ENCODE data around the gene COQ6. TPM values are rescaled to one million over a fixed set of nuclear protein-coding genes. Genes with fewer than 3 reads are reported as not detected.
"Not testable (repeated sequence)": the region's sequence is repeated elsewhere in the genome, so short reads cannot be mapped to it uniquely, and the experiment has no call there.

The COQ6 gene
- total RNA-seq = 23.0 and 30.7 TPM in 2 replicates

DNA sequence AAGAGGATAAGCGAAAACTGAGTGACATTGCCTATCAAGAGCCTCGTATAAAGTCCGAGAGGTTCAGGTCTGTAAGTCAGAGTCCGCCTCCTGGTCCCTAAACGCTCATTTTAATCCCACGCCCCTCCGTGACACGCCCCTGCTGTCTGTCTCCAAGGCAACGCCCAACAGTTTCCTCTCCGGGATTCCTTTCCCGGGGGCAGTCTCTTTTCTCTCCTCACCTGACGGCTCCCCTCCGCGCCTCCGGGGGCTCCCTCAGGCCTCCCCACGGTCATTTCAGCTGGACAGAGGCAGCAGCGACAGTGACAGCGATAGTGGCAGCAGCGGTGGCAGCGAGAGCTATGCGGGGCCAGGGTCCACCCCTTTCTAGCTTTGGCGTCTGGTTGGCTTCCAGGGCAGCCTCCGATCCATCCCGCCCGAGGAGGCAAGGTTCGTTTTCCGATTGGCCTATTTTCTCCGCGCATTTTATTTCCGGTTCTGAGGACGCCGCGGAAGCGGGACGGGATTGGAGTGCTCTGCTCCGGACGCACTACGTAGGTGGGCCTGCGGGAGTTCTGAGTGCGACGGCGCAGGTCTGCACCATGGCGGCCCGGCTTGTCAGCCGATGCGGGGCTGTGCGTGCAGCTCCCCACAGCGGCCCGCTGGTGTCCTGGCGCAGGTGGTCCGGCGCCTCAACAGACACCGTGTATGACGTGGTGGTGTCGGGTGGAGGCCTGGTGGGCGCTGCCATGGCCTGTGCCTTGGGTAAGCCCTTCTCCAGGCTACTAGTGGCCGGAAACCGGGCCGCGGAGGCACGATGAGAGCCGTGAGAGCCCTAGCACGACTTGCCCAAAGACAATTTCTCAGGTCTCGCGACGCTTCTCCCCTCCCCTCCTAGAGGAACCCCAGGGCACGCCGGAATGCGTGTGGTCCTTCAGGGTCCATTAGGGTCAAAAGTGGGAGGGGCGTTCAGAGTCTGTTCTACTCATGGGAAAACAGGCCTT is at the start of gene COQ6, which contains the start of gene FAM161B:
TSS of gene COQ6 (plus strand) at position 551 of the 983 bp plus-strand sequence. CDS start at position 582, 31 bp downstream.
TSS of gene FAM161B (minus strand) at position 343 of the 983 bp plus-strand sequence. CDS start at position 275, 68 bp downstream.
- Mint-ChIP-seq H3K27me3 (no peaks in the 10 kb centered on the region), H3K4me1 (peaks cover 17% of the 10 kb centered on the region), H3K36me3 (ENCODE audit: low read depth) (peaks cover 25% of the 10 kb centered on the region), H3K27ac (peak within 1 kb of the TSS; percentile 91), H3K9me3 (no peaks in the 10 kb centered on the region), H3K4me3 (peak within 1 kb of the TSS; percentile 99)
- POLR2A ChIA-PET = interaction anchor here (0.5 to 1.2 kb wide), 7 partner anchors 9 to 358 kb away, joined by 3 to 13 read pairs (median 4); partner anchors contain the start of genes ACOT4, PTGR2 and ZNF410
- CTCF ChIA-PET = no interaction called here
- intact Hi-C loops (cut with micrococcal nuclease) = loop anchor here (1.0 to 5.0 kb wide), 5 partner anchors 64 to 223 kb away; partner anchors contain the start of genes ALDH6A1, BBOF1, ENTPD5 and LIN52
- DNase-seq (peak; percentile 84), ATAC-seq (ENCODE audit: low read depth) (peak; percentile 92)
- TF ChIP-seq, protein P1, sequence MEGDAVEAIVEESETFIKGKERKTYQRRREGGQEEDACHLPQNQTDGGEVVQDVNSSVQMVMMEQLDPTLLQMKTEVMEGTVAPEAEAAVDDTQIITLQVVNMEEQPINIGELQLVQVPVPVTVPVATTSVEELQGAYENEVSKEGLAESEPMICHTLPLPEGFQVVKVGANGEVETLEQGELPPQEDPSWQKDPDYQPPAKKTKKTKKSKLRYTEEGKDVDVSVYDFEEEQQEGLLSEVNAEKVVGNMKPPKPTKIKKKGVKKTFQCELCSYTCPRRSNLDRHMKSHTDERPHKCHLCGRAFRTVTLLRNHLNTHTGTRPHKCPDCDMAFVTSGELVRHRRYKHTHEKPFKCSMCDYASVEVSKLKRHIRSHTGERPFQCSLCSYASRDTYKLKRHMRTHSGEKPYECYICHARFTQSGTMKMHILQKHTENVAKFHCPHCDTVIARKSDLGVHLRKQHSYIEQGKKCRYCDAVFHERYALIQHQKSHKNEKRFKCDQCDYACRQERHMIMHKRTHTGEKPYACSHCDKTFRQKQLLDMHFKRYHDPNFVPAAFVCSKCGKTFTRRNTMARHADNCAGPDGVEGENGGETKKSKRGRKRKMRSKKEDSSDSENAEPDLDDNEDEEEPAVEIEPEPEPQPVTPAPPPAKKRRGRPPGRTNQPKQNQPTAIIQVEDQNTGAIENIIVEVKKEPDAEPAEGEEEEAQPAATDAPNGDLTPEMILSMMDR (IDR thresholded peaks at IDR 0.05) = no peak

DNA sequence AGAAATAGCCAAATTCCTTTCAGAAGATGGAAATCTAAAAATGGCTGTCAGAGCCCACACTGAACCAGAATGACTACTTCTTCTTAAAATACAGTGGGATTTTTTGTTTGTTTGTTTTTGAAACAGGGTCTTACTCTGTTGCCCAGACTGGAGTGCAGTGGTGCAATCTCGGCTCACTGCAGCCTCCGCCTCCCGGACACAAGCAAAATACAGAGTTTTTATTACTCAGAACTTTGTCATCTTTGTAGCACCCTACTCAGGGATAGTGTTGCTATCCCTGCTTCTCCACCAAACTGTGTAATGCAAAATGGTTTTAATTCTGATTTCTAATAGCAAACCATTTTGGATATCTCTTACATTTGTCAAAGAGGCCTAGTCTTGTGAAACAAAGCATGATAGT is 47.1 kb upstream of the COQ6 start:
- ATAC-seq (ENCODE audit: low read depth) (no peak), DNase-seq (no peak)
- CTCF ChIA-PET = no interaction called here
- Mint-ChIP-seq H3K27ac (no peak overlapping the region), H3K27me3 (no peaks in the 10 kb centered on the region), H3K4me3 (no peak overlapping the region), H3K36me3 (ENCODE audit: low read depth) (peaks cover 76% of the 10 kb centered on the region), H3K9me3 (no peaks in the 10 kb centered on the region), H3K4me1 (no peaks in the 10 kb centered on the region)
- POLR2A ChIA-PET = no interaction called here
- intact Hi-C loops (cut with micrococcal nuclease) = no loop called here
- TF ChIP-seq, protein P1 (IDR thresholded peaks at IDR 0.05) = no peak

DNA sequence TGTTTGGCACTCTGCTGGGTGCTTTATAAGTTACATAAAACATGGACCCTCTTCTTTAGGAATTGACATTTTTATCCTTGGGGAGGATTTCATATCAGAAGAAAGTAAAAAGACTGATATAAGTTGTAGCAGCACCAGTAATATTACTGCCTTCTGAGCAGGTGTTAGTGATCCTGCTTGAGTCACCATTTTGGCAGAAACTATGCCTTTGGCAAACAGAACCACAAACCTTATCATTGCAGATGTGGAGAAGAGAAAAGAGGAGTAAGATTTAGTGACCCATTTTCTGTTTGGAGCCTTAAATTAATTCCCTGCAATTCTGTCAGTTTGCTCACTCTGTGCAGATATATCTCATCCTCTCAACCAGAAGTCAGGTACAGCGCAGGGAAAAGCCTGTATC is 40.4 kb upstream of the COQ6 start:
- ChIA-PET CTCF (no interaction called here), POLR2A (no interaction called here)
- intact Hi-C loops (cut with micrococcal nuclease) = no loop called here
- Mint-ChIP-seq H3K4me1 (no peaks in the 10 kb centered on the region), H3K9me3 (peaks cover 3% of the 10 kb centered on the region), H3K4me3 (no peak overlapping the region), H3K36me3 (ENCODE audit: low read depth) (peaks cover 86% of the 10 kb centered on the region), H3K27me3 (no peaks in the 10 kb centered on the region), H3K27ac (no peak overlapping the region)
- ATAC-seq (ENCODE audit: low read depth) (no peak), DNase-seq (no peak)
- TF ChIP-seq, protein P1 (IDR thresholded peaks at IDR 0.05) = no peak

DNA sequence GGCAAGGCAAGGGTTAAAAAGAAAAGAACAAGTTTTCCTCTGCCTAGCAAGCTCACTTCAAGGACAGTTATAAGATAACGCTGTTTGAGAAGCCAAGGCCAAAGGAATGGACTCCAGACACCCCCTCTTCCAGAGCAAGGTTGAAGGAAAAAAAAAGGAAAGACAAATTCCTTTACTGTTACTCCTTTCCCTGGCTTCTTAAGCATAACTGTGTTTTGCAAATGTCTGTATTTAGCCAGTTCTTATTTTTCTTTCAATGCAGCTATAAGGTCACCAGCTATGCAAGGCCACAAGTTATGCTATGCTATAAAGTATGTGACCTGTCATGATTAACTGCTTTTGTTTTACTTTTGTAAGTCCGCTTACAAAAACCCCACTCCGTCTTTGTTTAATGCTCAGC is 36.8 kb upstream of the COQ6 start:
- ChIA-PET CTCF (no interaction called here), POLR2A (no interaction called here)
- Mint-ChIP-seq H3K9me3 (peaks cover 3% of the 10 kb centered on the region), H3K27me3 (no peaks in the 10 kb centered on the region), H3K27ac (no peak overlapping the region), H3K4me1 (peaks cover 2% of the 10 kb centered on the region), H3K36me3 (ENCODE audit: low read depth) (peaks cover 69% of the 10 kb centered on the region), H3K4me3 (no peak overlapping the region)
- DNase-seq (no peak), ATAC-seq (ENCODE audit: low read depth) (no peak)
- TF ChIP-seq, protein P1 (IDR thresholded peaks at IDR 0.05) = no peak
- intact Hi-C loops (cut with micrococcal nuclease) = no loop called here

DNA sequence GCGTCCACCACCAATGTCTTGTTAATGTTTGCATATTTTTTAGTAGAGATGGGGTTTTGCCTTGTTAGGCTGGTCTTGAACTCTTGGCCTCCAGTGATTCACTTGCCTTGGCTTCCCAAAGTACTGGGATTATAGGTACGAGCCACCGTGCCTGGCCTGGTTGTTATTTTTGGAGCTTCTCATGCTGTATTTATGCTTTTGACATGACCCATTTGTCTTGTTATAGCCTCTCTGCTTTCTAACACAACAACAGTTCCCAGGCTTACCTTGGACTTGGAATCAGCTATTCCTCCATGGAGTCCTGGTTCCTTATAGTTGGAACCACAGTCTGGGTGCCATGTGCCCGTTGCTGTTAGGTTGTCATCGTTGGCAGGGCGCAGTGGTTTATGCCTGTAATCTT is 33.8 kb upstream of the COQ6 start:
- DNase-seq (no peak), ATAC-seq (ENCODE audit: low read depth) (no peak)
- POLR2A ChIA-PET = no interaction called here
- CTCF ChIA-PET = no interaction called here
- H3K36me3 Mint-ChIP-seq (ENCODE audit: low read depth) = peaks cover 69% of the 10 kb centered on the region
- H3K27me3 Mint-ChIP-seq = no peaks in the 10 kb centered on the region
- peaks cover 3% of the 10 kb centered on the region for H3K9me3 Mint-ChIP-seq
- TF ChIP-seq, protein P1 (IDR thresholded peaks at IDR 0.05) = no peak
- peaks cover 2% of the 10 kb centered on the region for H3K4me1 Mint-ChIP-seq
- H3K27ac Mint-ChIP-seq = no peak overlapping the region
- intact Hi-C loops (cut with micrococcal nuclease) = no loop called here
- H3K4me3 Mint-ChIP-seq = no peak overlapping the region

DNA sequence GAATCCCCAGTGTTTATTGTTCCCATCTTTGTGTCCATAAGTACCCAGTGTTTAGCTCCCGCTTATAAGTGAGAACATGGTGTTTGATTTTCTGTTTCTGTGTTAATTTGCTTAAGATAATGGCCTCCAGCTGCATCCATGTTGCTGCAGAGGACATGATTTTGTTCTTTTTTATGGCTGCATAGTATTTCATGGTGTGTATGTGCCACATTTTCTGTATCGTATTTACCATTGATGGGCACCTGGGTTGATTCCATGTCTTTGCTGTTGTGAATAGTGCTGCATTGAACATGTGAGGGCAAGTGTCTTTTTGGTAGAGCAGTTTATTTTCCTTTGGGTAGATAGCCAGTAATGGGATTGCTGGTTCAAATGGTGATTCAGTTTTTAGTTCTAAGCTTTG is 30.6 kb upstream of the COQ6 start:
- H3K9me3 Mint-ChIP-seq; H3K27me3 Mint-ChIP-seq; CTCF ChIA-PET; H3K4me1 Mint-ChIP-seq; H3K4me3 Mint-ChIP-seq; H3K27ac Mint-ChIP-seq; POLR2A ChIA-PET; intact Hi-C loops (cut with micrococcal nuclease); DNase-seq; ATAC-seq (ENCODE audit: low read depth): not testable (repeated sequence)
- peaks cover 74% of the 10 kb centered on the region for H3K36me3 Mint-ChIP-seq (ENCODE audit: low read depth)
